Vagina (tissue), 2 donors: ENCODE data around the gene CD6. TPM values are rescaled to one million over a fixed set of nuclear protein-coding genes. Genes with fewer than 3 reads are reported as not detected.

Experiments
- DNase-seq, 2 donors: peaks; one replicate each; pipeline ENCODE4 v3.0.0-alpha.2; 2017; ENCODE audit errors: extremely low spot score in 2 of 2
- H3K27ac ChIP-seq: fragments of 200-600 bp; sonication (generic); one replicate; pipeline ENCODE4 v1.5.1; 2019
- H3K27me3 ChIP-seq: fragments of 200-600 bp; sonication (generic); one replicate; pipeline ENCODE4 v1.5.1; 2019
- H3K36me3 ChIP-seq, 2 donors: fragments of 200-600 bp; sonication (generic); one replicate each; pipeline ENCODE4 v1.5.1; 2017 to 2019
- H3K4me1 ChIP-seq: fragments of 200-600 bp; sonication (generic); one replicate; pipeline ENCODE4 v1.5.1; 2019
- H3K4me3 ChIP-seq, 2 donors: fragments of 200-600 bp; sonication (generic); 1 replicate in 1 of 2; 2 replicates in 1 of 2; pipeline ENCODE4 v1.5.1; 2016 to 2019
- H3K9me3 ChIP-seq: fragments of 200-600 bp; sonication (generic); one replicate; pipeline ENCODE4 v1.5.1; 2019
- POLR2A ChIP-seq, 2 donors: fragments of 450-650 bp; IDR thresholded peaks; one replicate each; pipeline ENCODE4 v1.6.1; 2017; ENCODE audit warnings: antibody characterized with exemption in 2 of 2, mild to moderate bottlenecking in 2 of 2, moderate library complexity in 2 of 2
- POLR2AphosphoS5 ChIP-seq, 2 donors: sonication (generic); formaldehyde crosslinking; IDR thresholded peaks; one replicate each; pipeline ENCODE4 v1.9.0; 2017; ENCODE audit warnings: antibody characterized with exemption in 2 of 2, mild to moderate bottlenecking in 2 of 2, low read depth in 1 of 2; ENCODE audit not compliant: insufficient read depth in 1 of 2
- intact Hi-C: fragments of 100-400 bp; cut with DNase I; formaldehyde crosslinking; loops from one replicate; pipeline ENCODE4 v1.15.1; 2023
- total RNA-seq: library from RNA; depleted of rRNA; stranded (reverse); fragments of >200 nt; gene quantifications from one replicate; pipeline ENCODE4 v1.2.3, GENCODE V29; 2016
- TF ChIP-seq, protein P1 (sequence below), 3 experiments: fragments of 450-650 bp in 2 of 3; fragments of 200-600 bp in 1 of 3; sonication (generic) in 1 of 3; IDR thresholded peaks; one replicate each; pipeline ENCODE4 v1.5.1; 2017 to 2019; ENCODE audit warnings: antibody characterized with exemption in 3 of 3, mild to moderate bottlenecking in 2 of 3, moderate library complexity in 2 of 3

The CD6 gene
- total RNA-seq, 1 donor from 2014 or later: 3.9 TPM

DNA sequence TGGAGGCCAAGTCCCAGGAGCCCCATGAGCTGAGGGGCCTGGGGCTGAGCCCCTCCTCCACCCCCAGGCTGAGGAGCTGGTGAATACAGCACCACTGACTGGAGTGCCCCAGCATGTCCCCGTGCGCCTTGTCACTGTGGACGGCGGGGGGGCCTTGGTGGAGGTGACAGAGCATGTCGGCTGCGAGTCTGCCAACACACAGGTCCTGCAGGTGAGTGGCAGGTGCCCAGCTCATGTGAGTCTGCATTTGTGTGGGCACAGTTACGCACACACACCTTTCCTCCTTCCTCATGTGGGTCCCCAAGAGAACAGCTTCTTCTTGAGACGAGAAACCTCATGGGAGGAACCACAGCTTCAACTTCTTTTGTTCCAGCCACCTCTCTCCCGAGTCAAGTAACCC, 39.6 kb upstream of the CD6 start:
- no peak overlapping the region for H3K4me3 ChIP-seq
- no peaks in the 10 kb centered on the region for H3K27me3 ChIP-seq
- H3K36me3 ChIP-seq: no peaks in the 10 kb centered on the region
- TF ChIP-seq POLR2AphosphoS5 (IDR thresholded peaks at IDR 0.05; ENCODE audit: insufficient read depth in 1 of 2, low read depth in 1 of 2): no peak
- TF ChIP-seq, protein P1, sequence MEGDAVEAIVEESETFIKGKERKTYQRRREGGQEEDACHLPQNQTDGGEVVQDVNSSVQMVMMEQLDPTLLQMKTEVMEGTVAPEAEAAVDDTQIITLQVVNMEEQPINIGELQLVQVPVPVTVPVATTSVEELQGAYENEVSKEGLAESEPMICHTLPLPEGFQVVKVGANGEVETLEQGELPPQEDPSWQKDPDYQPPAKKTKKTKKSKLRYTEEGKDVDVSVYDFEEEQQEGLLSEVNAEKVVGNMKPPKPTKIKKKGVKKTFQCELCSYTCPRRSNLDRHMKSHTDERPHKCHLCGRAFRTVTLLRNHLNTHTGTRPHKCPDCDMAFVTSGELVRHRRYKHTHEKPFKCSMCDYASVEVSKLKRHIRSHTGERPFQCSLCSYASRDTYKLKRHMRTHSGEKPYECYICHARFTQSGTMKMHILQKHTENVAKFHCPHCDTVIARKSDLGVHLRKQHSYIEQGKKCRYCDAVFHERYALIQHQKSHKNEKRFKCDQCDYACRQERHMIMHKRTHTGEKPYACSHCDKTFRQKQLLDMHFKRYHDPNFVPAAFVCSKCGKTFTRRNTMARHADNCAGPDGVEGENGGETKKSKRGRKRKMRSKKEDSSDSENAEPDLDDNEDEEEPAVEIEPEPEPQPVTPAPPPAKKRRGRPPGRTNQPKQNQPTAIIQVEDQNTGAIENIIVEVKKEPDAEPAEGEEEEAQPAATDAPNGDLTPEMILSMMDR (IDR thresholded peaks at IDR 0.05): no peak
- no peak for TF ChIP-seq POLR2A (IDR thresholded peaks at IDR 0.05)
- no peak overlapping the region for H3K27ac ChIP-seq
- DNase-seq: no peak
- H3K4me1 ChIP-seq: peaks cover 5% of the 10 kb centered on the region
- intact Hi-C loops: no loop called here
- H3K9me3 ChIP-seq: no peaks in the 10 kb centered on the region

DNA sequence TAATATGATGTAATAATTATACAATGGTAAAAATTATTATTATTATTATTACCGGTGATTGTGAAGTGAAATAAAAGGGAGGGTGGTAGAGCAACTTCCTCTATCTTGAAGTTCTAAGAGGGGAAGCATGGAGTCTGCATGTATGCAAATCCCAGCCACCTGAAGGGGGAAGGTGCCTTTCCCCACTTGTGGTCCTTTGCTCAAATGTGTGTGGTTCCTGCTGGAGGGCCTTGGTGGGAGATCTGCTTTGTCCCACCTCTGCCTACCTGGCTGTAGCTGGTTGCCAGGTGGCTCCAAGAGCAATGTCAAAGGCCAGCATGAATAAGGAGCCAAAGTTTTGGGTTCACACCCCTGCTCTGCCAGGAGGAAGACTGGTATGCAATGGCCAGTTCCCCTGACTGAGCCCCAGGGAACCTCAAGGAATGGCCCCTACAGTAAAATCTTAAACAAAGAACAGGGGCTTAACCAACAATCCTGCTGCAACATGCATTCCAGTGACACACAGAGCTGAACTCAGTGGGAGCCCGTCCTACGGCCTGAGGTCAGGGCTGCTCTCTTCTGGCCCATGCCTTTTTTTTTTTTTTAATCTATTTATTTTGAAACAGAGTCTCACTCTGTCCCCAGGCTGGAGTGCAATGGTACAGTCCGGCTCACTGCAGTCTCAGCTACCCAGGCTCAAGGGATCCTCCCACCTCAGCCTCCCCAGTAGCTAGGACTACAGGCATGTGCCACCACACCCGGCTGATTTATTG, 38.7 kb upstream of the CD6 start:
- DNase-seq: no peak

DNA sequence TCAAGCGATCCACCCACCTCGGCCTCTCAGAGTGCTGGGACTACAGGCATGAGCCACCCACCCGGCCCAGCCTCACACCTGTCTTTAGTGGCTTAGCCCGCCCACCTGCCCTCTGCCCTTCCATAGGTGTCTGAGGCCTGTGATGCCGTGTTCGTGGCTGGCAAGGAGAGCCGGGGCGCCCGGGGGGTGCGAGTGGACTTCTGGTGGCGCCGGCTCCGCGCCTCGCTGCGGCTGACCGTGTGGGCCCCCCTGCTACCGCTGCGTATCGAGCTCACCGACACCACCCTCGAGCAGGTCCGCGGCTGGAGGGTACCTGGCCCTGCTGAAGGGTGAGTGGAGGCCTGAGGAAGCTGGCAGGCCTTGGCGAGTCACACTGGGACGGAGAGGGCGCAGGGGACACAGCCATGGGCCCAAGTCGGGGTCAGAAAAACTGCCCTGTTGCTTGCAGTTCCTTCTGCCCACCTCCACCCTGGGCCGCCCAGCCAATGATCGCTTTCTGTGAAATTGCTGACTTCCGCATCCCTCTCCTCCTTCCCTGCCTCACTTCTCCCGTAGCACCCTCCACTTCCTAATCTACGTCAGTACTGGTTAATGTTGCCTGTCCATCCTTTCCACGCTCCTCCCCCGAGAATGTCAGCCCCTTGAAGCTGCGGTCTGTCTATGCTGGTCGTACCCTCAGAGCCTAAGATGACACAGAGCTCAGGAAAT, 37.9 kb upstream of the CD6 start:
- no peak overlapping the region for H3K4me3 ChIP-seq
- TF ChIP-seq, protein P1 (IDR thresholded peaks at IDR 0.05): no peak
- H3K4me1 ChIP-seq: no peaks in the 10 kb centered on the region
- no peaks in the 10 kb centered on the region for H3K27me3 ChIP-seq
- no peak for DNase-seq
- no peaks in the 10 kb centered on the region for H3K36me3 ChIP-seq
- H3K9me3 ChIP-seq: no peaks in the 10 kb centered on the region
- no peak overlapping the region for H3K27ac ChIP-seq
- intact Hi-C loops: no loop called here

More for the DNA sequence above, 38.7 kb upstream of the CD6 start:
- intact Hi-C loops: no loop called here
- no peak overlapping the region for H3K4me3 ChIP-seq
- H3K36me3 ChIP-seq: no peaks in the 10 kb centered on the region
- no peak overlapping the region for H3K27ac ChIP-seq
- TF ChIP-seq POLR2A (IDR thresholded peaks at IDR 0.05) (no peak), POLR2AphosphoS5 (IDR thresholded peaks at IDR 0.05; ENCODE audit: insufficient read depth in 1 of 2, low read depth in 1 of 2) (no peak)
- TF ChIP-seq, protein P1 (IDR thresholded peaks at IDR 0.05): no peak
- H3K4me1 ChIP-seq: no peaks in the 10 kb centered on the region
- H3K27me3 ChIP-seq: no peaks in the 10 kb centered on the region
- H3K9me3 ChIP-seq: no peaks in the 10 kb centered on the region

DNA sequence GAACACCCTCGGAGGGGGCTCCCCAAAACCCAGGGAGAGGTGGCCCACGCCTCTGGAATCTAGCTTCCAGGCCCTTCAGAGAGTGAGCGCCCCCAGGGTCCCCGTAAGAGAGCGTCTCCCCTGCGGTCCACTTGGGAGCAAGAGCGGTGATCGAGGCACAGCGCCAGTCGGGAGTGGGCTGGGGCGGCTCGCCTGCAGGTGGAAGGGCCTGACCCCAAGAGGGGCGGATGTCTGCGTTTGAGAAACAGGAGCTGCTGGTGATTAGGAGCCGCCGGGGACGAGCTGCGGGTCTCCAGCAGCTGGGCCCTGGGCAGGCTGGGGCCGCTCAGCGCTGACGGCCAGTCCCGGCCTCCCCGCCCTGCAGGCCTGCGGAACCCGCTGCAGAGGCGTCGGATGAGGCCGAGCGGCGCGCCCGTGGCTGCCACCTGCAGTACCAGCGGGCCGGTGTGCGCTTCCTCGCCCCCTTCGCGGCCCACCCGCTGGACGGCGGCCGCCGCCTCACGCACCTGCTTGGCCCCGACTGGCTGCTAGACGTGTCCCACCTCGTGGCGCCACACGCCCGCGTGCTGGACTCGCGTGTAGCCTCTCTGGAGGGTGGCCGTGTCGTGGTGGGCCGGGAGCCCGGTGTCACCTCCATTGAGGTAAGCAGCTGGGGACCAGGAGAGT, 37.2 kb upstream of the CD6 start:
- no peaks in the 10 kb centered on the region for H3K9me3 ChIP-seq
- intact Hi-C loops: no loop called here
- DNase-seq: no peak
- H3K27ac ChIP-seq: no peak overlapping the region
- no peak overlapping the region for H3K4me3 ChIP-seq
- no peaks in the 10 kb centered on the region for H3K27me3 ChIP-seq
- H3K36me3 ChIP-seq: no peaks in the 10 kb centered on the region
- TF ChIP-seq, protein P1 (IDR thresholded peaks at IDR 0.05): no peak
- no peak for TF ChIP-seq POLR2A (IDR thresholded peaks at IDR 0.05)
- no peak for TF ChIP-seq POLR2AphosphoS5 (IDR thresholded peaks at IDR 0.05; ENCODE audit: insufficient read depth in 1 of 2, low read depth in 1 of 2)
- no peaks in the 10 kb centered on the region for H3K4me1 ChIP-seq
